ENCODE data around the gene AMMECR1. TPM values are rescaled to one million over a fixed set of nuclear protein-coding genes. Genes with fewer than 3 reads are reported as not detected.

The AMMECR1 gene
- total and polyA plus RNA-seq, 2 experiments from 2014 or later, result 16.9 to 32.5 TPM

GRCh38 chrX:110281377-110281776, 36.5 kb downstream of the AMMECR1 start (continued):
- TF ChIP-seq ZNF462 (CRISPR knock-in tag; IDR thresholded peaks at IDR 0.05) (no peak), REST (IDR thresholded peaks at IDR 0.05; ENCODE audit: unreplicated experiment) (no peak), STAT1 (IDR thresholded peaks at IDR 0.05; ENCODE audit: unreplicated experiment) (no peak), ETS1 (IDR thresholded peaks at IDR 0.05) (no peak)

DNA sequence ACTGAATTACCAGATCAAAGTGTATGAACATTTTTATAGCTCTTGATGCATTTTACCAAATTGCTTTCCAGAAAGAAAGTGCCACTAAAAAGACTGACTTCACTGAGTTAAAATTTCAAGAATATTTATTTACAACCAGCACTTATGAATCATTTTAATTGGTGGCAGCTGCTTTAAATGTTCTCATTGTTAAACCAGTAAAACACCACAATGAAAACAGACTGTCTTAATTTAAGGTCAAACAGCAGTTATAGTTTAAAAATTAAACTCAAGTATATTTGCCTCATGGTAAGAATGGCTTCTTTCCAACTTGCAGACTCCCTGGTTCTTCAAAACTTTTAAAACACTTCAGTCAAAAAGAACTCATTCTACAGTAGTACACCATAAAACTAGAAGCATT, 36.9 kb downstream of the AMMECR1 start:
- H3K4me1 ChIP-seq (ENCODE audit: insufficient read depth), result peaks cover 7% of the 10 kb centered on the region; the same call in 1 of the 2 replicates
- no peak overlapping the region for H3K4me3 ChIP-seq
- H3K9me2 ChIP-seq (ENCODE audit: insufficient read depth), result no peaks in the 10 kb centered on the region
- H3K36me3 ChIP-seq (ENCODE audit: insufficient read depth), result no peaks in the 10 kb centered on the region
- H3K27me3 Mint-ChIP-seq (ENCODE audit: insufficient read depth, low read depth, poor library complexity), result no peaks in the 10 kb centered on the region
- no peak overlapping the region for H3K4me3 Mint-ChIP-seq
- no peaks in the 10 kb centered on the region for H3K9me3 Mint-ChIP-seq
- ATAC-seq (no peak), DNase-seq (ENCODE audit: low spot score) (no peak)
- H3K27ac Mint-ChIP-seq, result no peak overlapping the region
- H3K36me3 Mint-ChIP-seq (ENCODE audit: low read depth), result 0 out of 3 replicates have a peak, but pooled peaks cover under 1% of the 10 kb centered on the region
- peaks cover 44% of the 10 kb centered on the region for H3K79me2 ChIP-seq (replicated peaks; ENCODE audit: insufficient read depth)
- H2AFZ ChIP-seq, result no peak overlapping the region
- no peaks in the 10 kb centered on the region for H3F3A ChIP-seq (replicated peaks; ENCODE audit: low read depth)
- H4K20me1 ChIP-seq (replicated peaks; ENCODE audit: insufficient read depth), result no peaks in the 10 kb centered on the region
- no peaks in the 10 kb centered on the region for H3K27me3 ChIP-seq (ENCODE audit: insufficient read depth)
- H3K4me2 ChIP-seq, result no peak overlapping the region
- peaks cover 8% of the 10 kb centered on the region; the same call in 2 of the 3 replicates for H3K4me1 Mint-ChIP-seq
- H3K27ac ChIP-seq (ENCODE audit: low read depth), result no peak overlapping the region
- TF ChIP-seq EZH2phosphoT487 (IDR thresholded peaks at IDR 0.05; ENCODE audit: unreplicated experiment), result no peak
- TF ChIP-seq ZNF114 (CRISPR knock-in tag; IDR thresholded peaks at IDR 0.05), result no peak
- no peak for TF ChIP-seq ETS1 (IDR thresholded peaks at IDR 0.05)
- TF ChIP-seq STAT1 (IDR thresholded peaks at IDR 0.05; ENCODE audit: unreplicated experiment), result no peak
- TF ChIP-seq REST (IDR thresholded peaks at IDR 0.05; ENCODE audit: unreplicated experiment), result no peak

All from GM23338 (cell line).